HG03066 (cell line): ENCODE results near the gene TSPAN15.

Experiments used
- ATAC-seq: cut with Tn5 transposase; IDR thresholded peaks from one replicate; pipeline ENCODE4 v1.9.1; 2021; ENCODE audit warnings: low read depth; ENCODE audit not compliant: unreplicated experiment

The TSPAN15 gene

GRCh38 chr10:69464401-69464800 lies 13.1 kb downstream of the TSPAN15 start:
- no peak for ATAC-seq

- ATAC-seq = no peak
Measured at GRCh38 chr10:69464801-69465401, 13.6 kb downstream of the TSPAN15 start.

GRCh38 chr10:69465457-69466157 lies 14.3 kb downstream of the TSPAN15 start:
- ATAC-seq = no peak

- ATAC-seq = no peak
Measured at GRCh38 chr10:69466158-69466490, 14.9 kb downstream of the TSPAN15 start.

GRCh38 chr10:69466689-69467088 lies 15.4 kb downstream of the TSPAN15 start:
- ATAC-seq = no peak

- no peak for ATAC-seq
Measured at GRCh38 chr10:69467928-69468750, 16.9 kb downstream of the TSPAN15 start.

- ATAC-seq = no peak
Measured at GRCh38 chr10:69468751-69469089, 17.5 kb downstream of the TSPAN15 start.

- ATAC-seq = no peak
Measured at GRCh38 chr10:69469976-69470375, 18.7 kb downstream of the TSPAN15 start.

- no peak for ATAC-seq
Measured at GRCh38 chr10:69470463-69471384, 19.5 kb downstream of the TSPAN15 start.

GRCh38 chr10:69472142-69472541 lies 20.9 kb downstream of the TSPAN15 start:
- no peak for ATAC-seq

GRCh38 chr10:69472544-69472943 lies 21.3 kb downstream of the TSPAN15 start:
- no peak for ATAC-seq

GRCh38 chr10:69473304-69473990 lies 22.2 kb downstream of the TSPAN15 start:
- ATAC-seq = no peak

GRCh38 chr10:69474742-69475432 lies 23.6 kb downstream of the TSPAN15 start:
- no peak for ATAC-seq

GRCh38 chr10:69475433-69475830 lies 24.2 kb downstream of the TSPAN15 start:
- ATAC-seq = no peak

GRCh38 chr10:69477968-69478597 lies 26.8 kb downstream of the TSPAN15 start:
- ATAC-seq = no peak

GRCh38 chr10:69479240-69480067 lies 28.2 kb downstream of the TSPAN15 start:
- no peak for ATAC-seq

GRCh38 chr10:69480068-69480412 lies 28.8 kb downstream of the TSPAN15 start:
- ATAC-seq = no peak

GRCh38 chr10:69481305-69481704 lies 30.0 kb downstream of the TSPAN15 start:
- no peak for ATAC-seq
